Measurements from ENCODE around the gene GPR84. TPM values are rescaled to one million over a fixed set of nuclear protein-coding genes. Genes with fewer than 3 reads are reported as not detected.
A peak's percentile ranks its signal among the peaks of the same experiment; 100 is the strongest.

The GPR84 gene
- total and polyA plus RNA-seq, 2 of the 8 experiments (the other 6 are each of a cell fraction or from before 2014, with no cell fraction given): 0.09 TPM; not detected in 1

GRCh38 chr12:54398218-54398617, 33.9 kb upstream of the GPR84 start:
- no peak overlapping the region for H2BK20ac ChIP-seq (ENCODE audit: low read length)
- peak overlapping the region in 1 of 4 experiments; percentile 25; a peak in 1 of 7 replicates for H3K9ac ChIP-seq (replicated peaks in 1 of 4; ENCODE audit: extremely low read depth in 1 of 4, low read depth in 3 of 4, low read length in 3 of 4)
- no peak overlapping the region for H4K8ac ChIP-seq (ENCODE audit: extremely low read depth, insufficient read depth, low read length)
- POLR2A ChIA-PET (ENCODE audit: partially characterized antibody): interaction anchor here (1.4 to 2.1 kb wide), 2 partner anchors 20 to 30 kb away, joined by 4 to 7 read pairs; no protein-coding TSS in a partner anchor
- no peak overlapping the region for H3K23ac ChIP-seq (ENCODE audit: insufficient read length)
- H3K56ac ChIP-seq (replicated peaks; ENCODE audit: insufficient read length, low read depth, low read length): no peak overlapping the region
- H3K9me3 ChIP-seq (ENCODE audit: insufficient read depth in 2 of 2, low read depth in 1 of 2, low read length in 1 of 2): no peaks in the 10 kb centered on the region
- H3K79me1 ChIP-seq (ENCODE audit: low read depth, low read length): no peaks in the 10 kb centered on the region
- H3K27me3 ChIP-seq (replicated peaks in 1 of 4; ENCODE audit: control insufficient read depth in 3 of 4, extremely low read depth in 1 of 4, insufficient read depth in 3 of 4, low read length in 3 of 4): no peaks in the 10 kb centered on the region
- FAIRE-seq (no peak), DNase-seq (ENCODE audit: low read depth in 1 of 2, low spot score in 2 of 2) (no peak)
- no peak overlapping the region for H2BK12ac ChIP-seq (ENCODE audit: low read depth, low read length)
- no peak overlapping the region for H3K4me3 ChIP-seq (ENCODE audit: extremely low read depth in 1 of 4, insufficient read depth in 2 of 4, low read depth in 3 of 4, low read length in 4 of 4)
- H3K79me2 ChIP-seq (ENCODE audit: control insufficient read depth in 1 of 2, insufficient read depth in 2 of 2, low read length in 2 of 2): no peaks in the 10 kb centered on the region
- no peak overlapping the region for H2AFZ ChIP-seq (ENCODE audit: low read length)
- no peak overlapping the region for H3K4me2 ChIP-seq (ENCODE audit: insufficient read depth in 1 of 2, low read depth in 2 of 2, low read length in 2 of 2)
- no peak overlapping the region for H3K4ac ChIP-seq (replicated peaks; ENCODE audit: insufficient read length, low read depth, low read length)
- H4K5ac ChIP-seq (ENCODE audit: insufficient read length, low read depth, low read length): no peak overlapping the region
- peaks cover 0 to 7% (median 6%) of the 10 kb centered on the region in 4 experiments; a peak in 5 of 7 replicates for H3K4me1 ChIP-seq (replicated peaks in 1 of 4; ENCODE audit: control insufficient read depth in 3 of 4, insufficient read depth in 4 of 4, low read length in 3 of 4)
- no peak overlapping the region for H2AK5ac ChIP-seq (ENCODE audit: low read depth, low read length)
- no peaks in the 10 kb centered on the region for H3K23me2 ChIP-seq (ENCODE audit: low read depth, low read length)
- peaks cover 6 to 27% (median 11%) of the 10 kb centered on the region in 4 experiments; a peak in 7 of 8 replicates for H3K36me3 ChIP-seq (ENCODE audit: control insufficient read depth in 2 of 4, insufficient read depth in 4 of 4, low read length in 3 of 4)
- H4K20me1 ChIP-seq (replicated peaks in 1 of 2; ENCODE audit: control insufficient read depth in 1 of 2, insufficient read depth in 2 of 2, low read length in 2 of 2): peaks cover 0 to 2% of the 10 kb centered on the region in 2 experiments
- no peak overlapping the region for H3K27ac ChIP-seq (ENCODE audit: low read depth, low read length)
- H3K18ac ChIP-seq (ENCODE audit: extremely low read depth, low read length): no peak overlapping the region
- CTCF ChIA-PET (ENCODE audit: partially characterized antibody): interaction anchor here (0.6 to 12.3 kb wide), 15 partner anchors 11 to 1339 kb away, joined by 3 to 742 read pairs (median 9); partner anchors contain the start of genes ITGA5 and ZNF385A
- 86% methylated on average over 2 of the region's 2 CpGs; no CpG with 5 or more reads in 1 of the 2 experiments for WGBS, 2 experiments (ENCODE audit: extremely low coverage in 1 of 2, insufficient coverage in 1 of 2, insufficient read length in 1 of 2, insufficient replicate concordance in 2 of 2, low coverage in 1 of 2, low lambda C conversion rate in 2 of 2, missing lambda C conversion rate in 1 of 2)
- H2BK15ac ChIP-seq (ENCODE audit: low read length): no peak overlapping the region
- H2BK120ac ChIP-seq (replicated peaks; ENCODE audit: low read depth, low read length): no peak overlapping the region
- H3K14ac ChIP-seq (ENCODE audit: insufficient read length): no peak overlapping the region
- no peak overlapping the region for H2BK5ac ChIP-seq (ENCODE audit: low read depth, low read length)
- H4K91ac ChIP-seq (replicated peaks; ENCODE audit: insufficient read length, low read length): no peak overlapping the region
- TF ChIP-seq ZNF274 (IDR thresholded peaks at IDR 0.05; ENCODE audit: borderline replicate concordance, extremely low read depth, low read length): no peak
- no peak for TF ChIP-seq RXRA (IDR thresholded peaks at IDR 0.05; ENCODE audit: insufficient read depth, low read depth, low read length)
- no peak for TF ChIP-seq KDM4A (IDR thresholded peaks at IDR 0.05; ENCODE audit: low read depth, low read length, severe bottlenecking)
- no peak for TF ChIP-seq SIN3A (conservative IDR thresholded peaks at IDR 0.05 in 1 of 2, IDR thresholded peaks at IDR 0.05 in 1 of 2; ENCODE audit: low read depth in 1 of 2, low read length in 2 of 2)
- no peak for TF ChIP-seq E2F6 (IDR thresholded peaks at IDR 0.05)
- no peak for TF ChIP-seq POLR2A (IDR thresholded peaks at IDR 0.05; ENCODE audit: control extremely low read depth in 1 of 2, low read depth in 2 of 2, low read length in 2 of 2)
- TF ChIP-seq BACH1 (IDR thresholded peaks at IDR 0.05; ENCODE audit: low read length): no peak
- no peak for TF ChIP-seq ATF3 (IDR thresholded peaks at IDR 0.05; ENCODE audit: insufficient read depth, low read depth, low read length)
- TF ChIP-seq EP300 (IDR thresholded peaks at IDR 0.05; ENCODE audit: borderline replicate concordance in 1 of 2, low read depth in 2 of 2, low read length in 2 of 2): no peak
- no peak for TF ChIP-seq GABPA (IDR thresholded peaks at IDR 0.05; ENCODE audit: borderline replicate concordance, insufficient read depth, low read length)
- no peak for TF ChIP-seq CBX5 (IDR thresholded peaks at IDR 0.05; ENCODE audit: low read depth, low read length)
- no peak for TF ChIP-seq FOSL1 (IDR thresholded peaks at IDR 0.05; ENCODE audit: insufficient read depth, low read depth, low read length)

Data from H1 (cell line).